KG1 (cell line): ENCODE measurements around the gene RMDN3.

ENCODE experiments used
- DNase-seq: peaks from one replicate; lab custom pipeline; 2025; lab: John Stamatoyannopoulos, UW

Gene RMDN3

DNA sequence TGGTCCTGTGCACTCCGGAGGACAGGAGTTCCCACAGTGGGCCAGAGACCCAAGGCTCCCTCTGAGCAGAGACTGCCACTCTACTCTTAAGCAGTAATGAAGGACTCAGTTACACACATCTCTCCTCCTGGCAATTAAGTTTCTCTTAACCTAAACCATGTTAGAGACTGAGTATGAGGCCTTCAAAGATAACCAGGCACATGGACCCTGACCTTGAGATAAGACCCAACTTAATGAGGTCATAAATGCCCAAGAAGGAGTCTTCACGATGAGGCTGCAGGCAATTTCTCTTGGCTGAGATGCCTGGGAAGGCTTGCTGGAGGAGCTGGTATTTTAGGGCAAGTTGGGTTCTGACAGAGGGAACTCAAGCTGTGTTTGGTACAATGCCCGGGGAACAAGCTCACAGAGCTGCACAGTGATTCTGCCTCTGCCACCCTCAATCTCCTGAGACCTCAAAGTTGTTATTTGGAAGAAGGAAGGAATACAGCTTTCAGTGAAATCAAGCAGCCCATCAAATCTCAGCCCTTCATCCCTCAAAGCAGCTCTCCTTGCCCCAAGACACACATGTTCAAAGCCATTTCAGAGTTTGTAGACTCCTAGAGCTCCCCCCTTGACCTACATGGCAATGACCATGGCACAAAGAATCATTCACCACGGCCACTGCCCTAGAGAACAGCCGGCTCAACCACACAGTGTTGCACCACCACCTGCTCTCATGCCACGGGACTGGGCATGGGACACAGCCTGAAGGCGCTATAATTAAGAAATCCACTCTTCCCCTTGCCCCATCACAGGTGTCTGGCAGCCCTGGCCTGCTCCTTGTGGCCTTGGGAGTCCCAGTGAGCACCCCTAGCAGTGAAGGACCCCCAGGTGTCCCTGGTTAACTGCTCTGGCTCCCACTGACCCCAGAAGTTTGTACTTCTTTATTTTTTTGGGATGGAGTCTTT, 7.1 kb downstream of the RMDN3 start:
- DNase-seq = no peak

- no peak for DNase-seq
Observed at GRCh38 chr15:40746916-40747418, 8.1 kb downstream of the RMDN3 start.

DNA sequence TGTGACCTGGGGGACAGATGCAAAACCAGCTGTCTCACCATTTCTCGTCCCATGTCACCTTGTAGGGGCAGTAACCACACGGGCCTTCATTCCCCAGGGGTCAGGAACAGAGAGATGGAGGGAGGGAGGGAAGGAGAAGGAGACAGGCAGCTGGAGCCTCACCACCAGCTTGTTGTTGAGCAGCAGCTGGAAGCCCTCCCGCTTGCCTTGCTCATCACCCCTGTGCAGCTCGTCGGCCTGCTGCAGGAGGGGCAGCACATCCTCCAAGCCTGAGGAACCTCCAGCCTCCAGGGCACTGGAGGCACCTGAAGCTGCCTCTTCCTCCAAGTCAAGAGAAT, 10.3 kb downstream of the RMDN3 start:
- DNase-seq = no peak

- no peak for DNase-seq
Observed at GRCh38 chr15:40743921-40744814, 10.9 kb downstream of the RMDN3 start.

DNA sequence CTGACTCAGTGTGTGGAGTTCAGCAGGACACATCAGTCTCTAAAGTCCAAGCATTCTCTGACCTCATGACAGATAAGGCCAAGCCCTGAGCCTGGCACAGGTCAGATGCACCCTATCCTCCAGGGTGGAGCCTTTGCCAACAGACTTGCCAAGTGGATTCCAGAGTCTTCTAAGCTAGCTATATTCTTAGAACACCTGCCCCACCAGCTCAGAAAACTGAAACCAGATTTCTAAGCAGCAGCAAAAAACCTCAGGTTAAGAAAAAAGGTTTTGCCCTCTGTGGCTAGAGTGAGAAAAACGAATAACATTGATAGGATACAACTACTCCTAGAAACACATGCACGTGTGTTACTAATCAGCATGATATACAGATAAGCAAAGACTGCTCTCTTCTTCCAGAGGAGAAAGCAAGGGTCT, 11.6 kb downstream of the RMDN3 start:
- no peak for DNase-seq

GRCh38 chr15:40739854-40740253, 15.2 kb downstream of the RMDN3 start:
- DNase-seq = no peak

DNA sequence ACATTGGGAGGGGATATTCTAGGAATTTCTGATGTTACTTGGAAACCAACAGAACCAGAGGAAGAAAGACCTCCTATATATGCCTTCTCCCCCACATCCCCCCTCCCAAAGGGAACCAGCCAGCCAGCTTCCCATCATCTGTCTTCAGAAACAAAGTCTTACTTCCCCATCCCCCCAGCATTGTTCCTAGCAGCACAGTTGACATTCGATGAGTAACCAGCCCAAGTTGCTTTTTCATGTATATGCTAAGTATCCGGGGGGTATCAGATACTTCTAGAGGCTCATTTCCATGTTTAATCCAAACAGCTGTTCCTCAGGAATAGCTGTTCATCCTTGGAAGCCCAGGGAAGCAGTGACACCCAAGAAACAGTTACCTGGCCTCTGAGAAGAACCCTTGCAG, 16.0 kb downstream of the RMDN3 start:
- DNase-seq = no peak

- no peak for DNase-seq
Observed at GRCh38 chr15:40737048-40737447, 18.0 kb downstream of the RMDN3 start.

DNA sequence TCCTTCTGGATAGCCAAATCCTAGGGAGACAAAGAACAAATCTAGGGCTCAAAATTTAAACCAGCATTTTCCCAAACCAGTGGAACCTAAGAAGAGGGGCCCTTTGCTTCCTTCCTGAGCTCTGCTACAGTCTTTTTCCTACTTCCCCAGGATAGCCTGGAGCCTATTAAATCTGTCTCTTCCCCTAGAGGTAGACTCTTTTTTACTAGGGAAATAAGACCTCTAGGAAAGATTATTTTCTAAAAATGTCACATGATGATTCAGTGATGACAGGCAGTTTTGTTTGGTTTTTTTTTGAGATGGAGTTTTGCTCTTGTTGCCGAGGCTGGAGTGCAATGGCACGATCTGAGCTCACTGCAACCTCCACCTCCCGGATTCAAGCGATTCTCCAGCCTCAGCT, 18.5 kb downstream of the RMDN3 start:
- DNase-seq = no peak

DNA sequence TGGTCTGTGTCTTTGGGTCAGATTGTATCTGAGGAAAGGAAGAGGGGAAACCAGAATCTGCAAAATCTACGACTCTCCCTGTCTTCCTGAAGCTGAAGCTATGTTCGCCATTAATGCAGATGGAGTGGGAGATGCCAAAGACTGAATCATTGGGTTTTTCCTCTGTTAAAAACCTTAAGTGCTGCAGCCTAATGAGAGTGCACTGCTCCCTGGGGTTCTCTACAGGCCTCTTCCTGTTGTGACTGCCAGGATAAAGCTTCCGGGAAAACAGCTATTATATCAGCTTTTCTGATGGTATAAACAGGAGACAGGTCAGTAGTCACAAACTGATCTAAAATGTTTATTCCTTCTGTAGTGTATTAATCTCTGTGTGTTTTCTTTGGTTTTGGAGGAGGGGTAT, 24.0 kb downstream of the RMDN3 start:
- DNase-seq = no peak

GRCh38 chr15:40723919-40724318, 31.1 kb downstream of the RMDN3 start:
- no peak for DNase-seq

DNA sequence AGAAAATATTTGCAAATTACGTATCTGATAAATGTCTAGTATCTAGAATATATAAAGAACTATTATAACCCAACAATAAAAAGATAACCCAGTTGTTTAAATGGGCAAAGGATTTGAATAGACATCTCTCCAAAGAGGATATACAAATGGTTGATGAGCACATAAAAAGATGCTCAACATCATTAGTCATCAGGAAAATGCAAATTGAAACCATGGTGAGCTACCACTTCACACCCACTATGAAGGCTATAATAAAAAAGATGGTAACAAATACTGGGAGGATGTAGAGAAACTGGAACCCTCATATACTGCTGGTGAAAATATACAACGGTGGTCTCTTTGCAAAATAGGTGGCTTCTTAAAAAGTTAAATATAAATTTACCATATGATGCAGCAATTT, 32.1 kb downstream of the RMDN3 start:
- DNase-seq = no peak

- no peak for DNase-seq
Observed at GRCh38 chr15:40722354-40722753, 32.7 kb downstream of the RMDN3 start.

GRCh38 chr15:40721701-40722100, 33.4 kb downstream of the RMDN3 start:
- no peak for DNase-seq

DNA sequence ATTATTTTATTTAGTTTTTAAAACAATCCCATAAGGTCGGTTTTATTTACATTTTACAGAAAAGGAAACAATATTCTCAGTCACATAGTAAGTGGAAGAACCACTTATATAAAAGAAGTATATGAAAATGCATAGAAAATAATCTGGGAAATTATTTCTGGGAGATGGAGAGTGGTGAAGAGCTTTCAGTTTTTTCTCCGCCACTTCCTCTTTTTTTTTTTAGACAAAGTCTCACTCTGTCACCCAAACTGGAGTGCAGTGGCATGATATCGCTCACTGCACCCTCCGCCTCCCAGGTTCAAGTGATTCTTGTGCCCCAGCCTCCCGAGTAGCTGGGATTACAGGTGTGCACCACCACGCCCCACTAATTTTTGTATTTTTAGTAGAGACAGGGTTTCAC, 38.9 kb downstream of the RMDN3 start:
- DNase-seq = no peak

DNA sequence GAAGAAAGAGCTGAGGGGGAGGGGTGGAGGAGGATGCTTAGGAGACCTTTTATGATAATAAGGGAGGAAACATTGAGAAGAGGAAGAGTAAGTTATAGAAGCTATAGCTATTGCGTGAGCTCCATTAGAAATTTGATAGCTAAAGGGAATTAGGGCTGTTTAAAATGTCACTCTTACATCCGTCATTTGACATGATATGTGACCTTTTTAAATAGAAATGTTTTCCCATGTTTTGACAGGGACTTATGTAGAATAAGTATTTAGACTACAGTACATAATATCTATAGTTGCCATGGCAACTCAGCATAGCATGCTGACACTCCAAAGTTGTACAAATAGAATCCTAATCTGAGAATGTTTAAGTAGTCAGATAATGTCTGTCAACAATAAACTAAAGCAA, 40.9 kb downstream of the RMDN3 start:
- DNase-seq = no peak

DNA sequence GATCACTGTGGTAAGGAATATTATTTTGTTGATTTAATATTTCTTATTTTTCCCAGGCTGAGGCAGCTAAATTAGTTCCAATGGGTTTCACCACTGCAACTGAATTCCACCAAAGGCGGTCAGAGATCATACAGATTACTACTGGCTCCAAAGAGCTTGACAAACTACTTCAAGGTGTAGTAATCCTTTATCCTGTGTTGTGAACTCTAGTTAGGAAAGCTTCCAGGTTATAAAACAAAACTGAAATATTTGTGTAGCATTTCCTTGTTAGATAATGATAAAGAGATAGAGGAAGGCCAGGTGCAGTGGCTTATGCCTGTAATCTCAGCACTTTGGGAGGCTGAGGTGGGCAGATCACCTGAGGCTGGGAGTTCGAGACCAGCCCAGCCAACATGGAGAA, 48.9 kb downstream of the RMDN3 start:
- DNase-seq = no peak

- DNase-seq = no peak
Observed at GRCh38 chr15:40702077-40702476, 53.0 kb downstream of the RMDN3 start.

DNA sequence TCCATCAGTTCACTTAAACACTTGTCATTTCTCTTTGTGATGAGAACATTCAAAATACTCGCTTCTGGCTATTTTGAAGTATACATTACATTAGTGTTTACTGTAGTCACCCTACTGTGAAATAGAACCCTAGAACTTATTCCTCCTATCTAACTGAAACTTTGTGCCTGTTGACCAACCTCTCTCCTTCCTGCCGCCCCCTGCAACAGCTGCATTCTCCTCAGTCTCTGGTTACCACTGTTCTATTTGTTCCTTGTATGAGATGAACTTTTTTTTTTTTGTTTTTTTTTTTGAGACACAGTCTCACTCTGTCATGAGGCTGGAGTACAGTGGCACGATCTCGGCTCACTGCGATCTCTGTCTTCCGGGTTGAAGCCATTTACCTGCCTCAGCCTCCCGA, 57.1 kb downstream of the RMDN3 start:
- DNase-seq = no peak

GRCh38 chr15:40696228-40696627, 58.8 kb downstream of the RMDN3 start:
- DNase-seq = no peak

- DNase-seq = no peak
Observed at GRCh38 chr15:40695469-40695890, 59.6 kb downstream of the RMDN3 start.

- peak; percentile 86 for DNase-seq
Observed at GRCh38 chr15:40694688-40695468, 60.2 kb downstream of the RMDN3 start, which contains the start of gene RAD51. Gene RAD51, plus strand, starts transcription at chr15:40695174. Its CDS starts 3,585 bp downstream, at chr15:40698759.
